ENCODE data around the gene FCSK.
A peak's percentile ranks its signal among the peaks of the same experiment; 100 is the strongest.
"Not testable (repeated sequence)": the region's sequence is repeated elsewhere in the genome, so short reads cannot be mapped to it uniquely, and the experiment has no call there.

Gene FCSK

DNA sequence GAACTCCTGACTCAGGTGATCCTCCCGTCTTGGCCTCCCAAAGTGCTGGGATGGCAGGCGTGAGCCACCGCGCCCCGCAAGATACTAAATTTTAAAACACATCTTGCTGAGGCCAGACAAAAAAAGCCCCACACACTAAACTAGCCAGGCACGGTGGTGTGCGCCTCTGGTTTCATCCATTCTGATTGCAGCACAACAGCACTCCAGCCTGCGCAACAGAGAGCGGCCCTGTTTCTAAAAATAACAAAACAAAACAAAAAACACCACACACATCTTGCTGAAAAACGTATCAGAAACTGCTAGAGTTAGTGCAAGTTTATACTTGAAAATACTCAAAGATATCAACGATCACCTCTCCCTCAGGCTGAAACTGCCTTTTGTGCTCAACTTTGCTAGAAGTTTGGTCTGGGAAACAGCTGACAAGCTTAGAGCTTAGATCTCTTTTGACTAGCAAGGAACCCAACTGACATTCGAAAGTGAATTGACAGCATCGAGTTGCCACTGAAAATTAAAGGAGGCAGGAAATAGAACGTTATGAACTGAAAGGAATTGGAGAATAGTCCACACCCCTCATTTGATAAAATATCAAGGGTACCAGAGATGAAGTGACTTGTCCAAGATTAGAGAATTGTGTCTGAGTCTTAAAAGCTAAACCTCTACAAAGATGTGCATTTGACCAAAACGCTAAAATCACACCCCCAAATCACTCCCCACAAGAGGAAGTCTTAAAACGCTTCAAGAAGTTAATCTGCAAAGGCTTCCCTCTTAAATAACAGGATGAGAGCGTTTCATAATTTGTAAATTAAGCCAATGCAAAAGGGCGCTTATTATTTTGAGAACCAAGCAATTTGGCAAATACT, 68.1 kb downstream of the FCSK start:
- H3K4me3 ChIP-seq (ENCODE audit: low read length) = peak overlapping the region; percentile 97
- H3K9ac ChIP-seq (ENCODE audit: low read length) = peak overlapping the region; percentile 100
- no peaks in the 10 kb centered on the region for H3K9me3 ChIP-seq (ENCODE audit: control insufficient read depth, low read length)
- peaks cover 20% of the 10 kb centered on the region for H3K36me3 ChIP-seq (ENCODE audit: control insufficient read depth, insufficient read depth, low read length, severe bottlenecking)
- no peak for DNase-seq (ENCODE audit: low read depth)
- no peaks in the 10 kb centered on the region for H3K27me3 ChIP-seq (replicated peaks; ENCODE audit: control insufficient read depth, insufficient read depth, low read length)
- H3K4me1 ChIP-seq (ENCODE audit: control insufficient read depth, insufficient read depth, low read length) = peaks cover 43% of the 10 kb centered on the region

DNA sequence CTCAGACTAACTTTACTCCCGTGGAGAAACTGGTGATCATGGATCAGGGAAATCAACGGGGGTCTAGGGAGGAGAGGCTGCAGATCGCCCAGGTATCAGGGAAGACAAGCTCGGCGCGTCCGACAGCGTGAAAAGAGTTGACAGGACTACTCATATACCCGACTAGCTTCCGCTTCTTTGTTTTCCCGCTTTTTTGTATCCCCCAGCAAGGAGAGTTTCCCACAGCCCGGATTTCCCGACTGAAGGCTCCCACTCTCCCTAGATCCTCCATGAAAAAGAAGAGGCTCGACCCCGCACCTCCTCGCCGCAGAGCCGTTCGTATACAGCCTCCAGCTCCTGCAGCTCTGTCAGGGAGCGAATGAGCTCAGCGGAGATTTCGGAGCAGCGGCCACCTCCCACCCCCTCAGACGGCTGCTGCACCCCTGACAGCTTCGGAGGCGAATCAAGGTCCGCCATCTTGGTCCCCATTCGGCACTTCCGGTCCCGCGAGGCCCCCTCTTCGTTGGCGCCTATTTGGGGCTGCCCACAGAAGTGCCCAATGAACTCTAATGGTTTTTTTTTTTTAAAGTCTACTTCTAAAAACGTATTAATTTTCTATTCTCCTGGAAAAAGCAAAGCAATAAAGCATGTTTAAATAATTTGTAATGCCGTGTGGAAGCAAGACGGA, 68.8 kb downstream of the FCSK start, which contains the start of gene COG4:
Gene COG4 (minus strand): TSS at position 479 of the 667 bp plus-strand sequence. CDS start 11 bp downstream, at position 468.
- Histone ChIP-seq H3K9me3 (ENCODE audit: control insufficient read depth, low read length) (no peaks in the 10 kb centered on the region), H3K27me3 (replicated peaks; ENCODE audit: control insufficient read depth, insufficient read depth, low read length) (no peaks in the 10 kb centered on the region), H3K36me3 (ENCODE audit: control insufficient read depth, insufficient read depth, low read length, severe bottlenecking) (peaks cover 15% of the 10 kb centered on the region), H3K4me3 (ENCODE audit: low read length) (peak within 1 kb of the TSS; percentile 97), H3K4me1 (ENCODE audit: control insufficient read depth, insufficient read depth, low read length) (peaks cover 43% of the 10 kb centered on the region), H3K9ac (ENCODE audit: low read length) (peak within 1 kb of the TSS; percentile 100)
- peak; percentile 95 for DNase-seq (ENCODE audit: low read depth)

DNA sequence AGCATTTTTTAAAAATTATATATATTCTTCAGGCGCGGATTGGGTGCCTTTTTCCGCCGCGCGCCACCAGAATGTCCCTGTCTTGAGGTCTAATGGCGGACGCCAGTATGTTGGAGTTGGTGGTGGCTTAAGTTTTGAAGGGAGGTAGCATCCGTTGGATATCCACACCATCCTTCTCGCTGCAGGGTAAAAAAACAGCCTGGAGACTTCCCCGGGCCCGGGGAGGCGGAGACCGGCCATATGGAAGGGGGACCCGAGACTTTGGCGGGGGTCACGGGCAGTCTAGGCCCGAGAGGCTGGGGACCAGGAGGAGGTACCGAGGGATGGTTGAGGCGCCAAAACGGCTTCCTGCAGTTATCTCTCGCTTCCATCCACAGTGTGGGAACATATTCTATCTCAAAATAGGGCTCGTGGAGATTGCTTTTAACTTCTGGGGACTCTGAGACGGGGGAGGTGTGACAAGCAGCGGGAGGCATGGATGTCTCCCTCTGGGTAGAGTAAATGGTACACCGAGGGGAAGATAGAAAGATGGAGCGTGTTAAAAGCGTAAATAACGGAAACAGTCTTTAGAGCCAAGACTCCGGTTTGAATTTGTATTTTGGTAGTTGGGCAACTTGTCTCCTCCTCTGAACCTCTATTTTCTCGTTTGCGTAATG, 69.5 kb downstream of the FCSK start, which contains the start of gene SF3B3:
Gene SF3B3 (plus strand): TSS at position 74 of the 656 bp plus-strand sequence. CDS start 2,841 bp downstream, outside the sequence.
- H3K9ac ChIP-seq (ENCODE audit: low read length) = peak within 1 kb of the TSS; percentile 100
- H3K36me3 ChIP-seq (ENCODE audit: control insufficient read depth, insufficient read depth, low read length, severe bottlenecking) = peaks cover 20% of the 10 kb centered on the region
- peaks cover 46% of the 10 kb centered on the region for H3K4me1 ChIP-seq (ENCODE audit: control insufficient read depth, insufficient read depth, low read length)
- peak within 1 kb of the TSS; percentile 97 for H3K4me3 ChIP-seq (ENCODE audit: low read length)
- no peaks in the 10 kb centered on the region for H3K27me3 ChIP-seq (replicated peaks; ENCODE audit: control insufficient read depth, insufficient read depth, low read length)
- peak; percentile 59 for DNase-seq (ENCODE audit: low read depth)
- H3K9me3 ChIP-seq (ENCODE audit: control insufficient read depth, low read length) = no peaks in the 10 kb centered on the region

DNA sequence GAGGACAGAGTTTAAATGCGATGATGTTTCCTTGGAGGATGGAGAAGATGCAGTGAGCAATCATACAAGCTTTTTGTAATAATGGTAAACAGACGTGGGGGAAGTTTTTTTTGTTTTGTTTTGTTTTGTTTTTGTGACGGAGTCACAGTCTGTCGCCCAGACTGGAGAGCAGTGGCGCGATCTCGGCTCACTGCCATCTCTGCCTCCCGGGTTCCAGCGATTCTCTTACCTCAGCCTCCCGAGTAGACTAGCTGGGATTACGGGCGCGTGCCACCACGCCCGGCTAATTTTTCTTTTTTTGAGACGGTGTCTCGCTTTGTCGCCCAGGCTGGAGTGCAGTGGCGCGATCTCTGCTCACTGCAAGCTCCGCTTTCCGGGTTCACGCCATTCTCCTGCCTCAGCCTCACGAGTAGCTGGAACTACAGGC, 70.0 kb downstream of the FCSK start:
- H3K9me3 ChIP-seq (ENCODE audit: control insufficient read depth, low read length); H3K27me3 ChIP-seq (replicated peaks; ENCODE audit: control insufficient read depth, insufficient read depth, low read length): not testable (repeated sequence)
- peaks cover 25% of the 10 kb centered on the region for H3K36me3 ChIP-seq (ENCODE audit: control insufficient read depth, insufficient read depth, low read length, severe bottlenecking)
- peak overlapping the region; percentile 97 for H3K4me3 ChIP-seq (ENCODE audit: low read length)
- DNase-seq (ENCODE audit: low read depth) = peak; percentile 63
- H3K4me1 ChIP-seq (ENCODE audit: control insufficient read depth, insufficient read depth, low read length) = peaks cover 51% of the 10 kb centered on the region
- peak overlapping the region; percentile 100 for H3K9ac ChIP-seq (ENCODE audit: low read length)

DNA sequence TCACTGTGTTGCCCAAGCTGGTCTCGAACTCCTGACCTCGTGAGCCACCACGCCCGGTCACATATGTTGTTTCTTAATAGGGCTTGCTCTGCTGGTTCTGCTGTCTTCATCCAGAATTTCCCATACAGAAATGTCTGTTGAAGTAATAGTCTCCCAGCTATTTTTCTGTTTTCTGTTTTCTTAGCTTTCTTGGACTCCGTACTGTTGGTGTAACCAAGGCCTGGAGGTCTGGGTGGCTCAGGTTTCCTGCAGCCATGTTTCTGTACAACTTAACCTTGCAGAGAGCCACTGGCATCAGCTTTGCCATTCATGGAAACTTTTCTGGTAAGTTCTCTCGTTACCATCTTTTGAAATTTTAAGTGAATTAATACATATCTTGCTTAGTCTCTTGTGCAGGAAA, 72.0 kb downstream of the FCSK start:
- no peaks in the 10 kb centered on the region for H3K9me3 ChIP-seq (ENCODE audit: control insufficient read depth, low read length)
- peaks cover 40% of the 10 kb centered on the region for H3K4me1 ChIP-seq (ENCODE audit: control insufficient read depth, insufficient read depth, low read length)
- H3K36me3 ChIP-seq (ENCODE audit: control insufficient read depth, insufficient read depth, low read length, severe bottlenecking) = peaks cover 42% of the 10 kb centered on the region
- peak overlapping the region; percentile 37 for H3K4me3 ChIP-seq (ENCODE audit: low read length)
- peak; percentile 21 for DNase-seq (ENCODE audit: low read depth)
- H3K27me3 ChIP-seq (replicated peaks; ENCODE audit: control insufficient read depth, insufficient read depth, low read length) = no peaks in the 10 kb centered on the region
- H3K9ac ChIP-seq (ENCODE audit: low read length) = peak overlapping the region; percentile 40

DNA sequence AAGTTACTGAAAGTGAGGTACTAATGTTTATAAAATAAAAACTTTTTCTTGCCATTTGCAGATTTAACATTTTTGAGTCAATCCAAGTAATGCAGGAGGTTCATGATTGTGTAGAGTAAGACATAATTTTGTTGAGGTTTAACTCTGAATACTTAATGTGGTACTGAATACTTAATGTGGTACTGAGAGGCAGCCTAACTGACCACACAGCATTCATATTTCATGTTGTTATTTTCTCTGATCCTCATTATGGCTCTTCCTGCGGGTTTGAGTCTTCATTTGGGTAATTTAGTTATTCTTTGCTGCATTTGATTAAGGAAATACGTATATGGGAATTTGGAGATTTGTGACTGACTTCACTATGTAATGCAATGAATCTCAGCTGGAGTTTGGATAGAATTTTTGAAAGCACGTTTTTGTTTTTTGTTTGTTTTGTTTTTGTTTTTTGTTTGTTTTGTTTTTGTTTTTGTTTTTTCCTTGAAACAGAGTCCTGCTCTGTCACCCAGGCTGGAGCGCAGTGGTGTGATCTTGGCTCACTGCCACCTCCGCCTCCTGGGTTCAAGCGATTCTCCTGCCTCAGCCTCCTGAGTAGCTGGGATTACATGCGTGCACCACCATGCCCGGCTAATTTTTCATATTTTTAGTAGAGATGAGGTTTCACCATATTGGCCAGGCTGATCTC, 73.1 kb downstream of the FCSK start:
- Histone ChIP-seq H3K4me3 (ENCODE audit: low read length) (no peak overlapping the region), H3K4me1 (ENCODE audit: control insufficient read depth, insufficient read depth, low read length) (peaks cover 35% of the 10 kb centered on the region), H3K9ac (ENCODE audit: low read length) (peak overlapping the region; percentile 10), H3K36me3 (ENCODE audit: control insufficient read depth, insufficient read depth, low read length, severe bottlenecking) (peaks cover 52% of the 10 kb centered on the region), H3K27me3 (replicated peaks; ENCODE audit: control insufficient read depth, insufficient read depth, low read length) (no peaks in the 10 kb centered on the region), H3K9me3 (ENCODE audit: control insufficient read depth, low read length) (no peaks in the 10 kb centered on the region)
- no peak for DNase-seq (ENCODE audit: low read depth)

DNA sequence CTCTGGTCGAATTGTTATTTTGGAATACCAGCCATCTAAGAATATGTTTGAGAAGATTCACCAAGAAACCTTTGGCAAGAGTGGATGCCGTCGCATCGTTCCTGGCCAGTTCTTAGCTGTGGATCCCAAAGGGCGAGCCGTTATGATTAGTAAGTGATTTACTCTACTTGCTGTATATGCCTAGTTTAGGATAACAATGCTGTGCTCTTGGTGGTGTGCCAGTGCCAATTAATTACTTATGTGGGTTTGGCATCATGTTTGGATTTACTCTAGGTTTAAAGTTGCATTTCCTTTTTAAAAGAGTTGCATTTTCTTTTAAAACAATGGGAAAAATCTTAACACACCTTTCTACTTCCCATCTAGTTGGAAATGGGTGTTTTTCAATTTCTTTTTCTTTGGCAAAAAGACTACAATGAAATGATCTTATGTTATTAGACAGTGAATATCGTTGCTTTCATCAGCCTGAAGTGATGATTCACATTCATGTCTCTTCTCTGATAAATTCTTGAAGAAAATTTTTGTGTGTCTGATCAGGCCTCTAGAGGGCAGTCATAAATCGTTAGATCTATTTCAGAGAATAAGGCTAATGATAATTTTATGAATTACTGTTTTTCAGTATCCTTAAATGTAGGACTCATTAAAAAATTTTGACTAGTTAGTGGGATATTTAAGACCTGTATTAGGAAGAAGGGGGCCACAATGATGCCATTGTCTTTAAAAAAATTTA, 74.8 kb downstream of the FCSK start:
- peaks cover 70% of the 10 kb centered on the region for H3K36me3 ChIP-seq (ENCODE audit: control insufficient read depth, insufficient read depth, low read length, severe bottlenecking)
- peak; percentile 89 for DNase-seq (ENCODE audit: low read depth)
- peaks cover 30% of the 10 kb centered on the region for H3K4me1 ChIP-seq (ENCODE audit: control insufficient read depth, insufficient read depth, low read length)
- H3K4me3 ChIP-seq (ENCODE audit: low read length) = peak overlapping the region; percentile 15
- no peaks in the 10 kb centered on the region for H3K9me3 ChIP-seq (ENCODE audit: control insufficient read depth, low read length)
- peak overlapping the region; percentile 22 for H3K9ac ChIP-seq (ENCODE audit: low read length)
- no peaks in the 10 kb centered on the region for H3K27me3 ChIP-seq (replicated peaks; ENCODE audit: control insufficient read depth, insufficient read depth, low read length)
